Fibroblast of villous mesenchyme (primary cell): ENCODE data around the gene ANXA9. TPM values are rescaled to one million over a fixed set of nuclear protein-coding genes. Genes with fewer than 3 reads are reported as not detected.

Experiments
- DNase-seq: peaks from one replicate; pipeline ENCODE4 v3.0.0-alpha.2; 2010; ENCODE audit warnings: low read depth
- H3K4me3 ChIP-seq: 2 replicates; pipeline ENCODE4 v1.5.1; 2011; ENCODE audit warnings: low read depth, mild to moderate bottlenecking, low read length
- CTCF ChIP-seq: IDR thresholded peaks from 2 replicates; pipeline ENCODE4 v1.5.1; 2012; ENCODE audit warnings: low read depth, mild to moderate bottlenecking, low read length; ENCODE audit not compliant: insufficient read depth
- total RNA-seq: library from RNA; depleted of rRNA; stranded (reverse); fragments of >200 nt; gene quantifications from 2 replicates; pipeline ENCODE4 v1.2.3, GENCODE V29; 2012

The ANXA9 gene
- total RNA-seq, 1 donor, result 0.86 TPM

DNA sequence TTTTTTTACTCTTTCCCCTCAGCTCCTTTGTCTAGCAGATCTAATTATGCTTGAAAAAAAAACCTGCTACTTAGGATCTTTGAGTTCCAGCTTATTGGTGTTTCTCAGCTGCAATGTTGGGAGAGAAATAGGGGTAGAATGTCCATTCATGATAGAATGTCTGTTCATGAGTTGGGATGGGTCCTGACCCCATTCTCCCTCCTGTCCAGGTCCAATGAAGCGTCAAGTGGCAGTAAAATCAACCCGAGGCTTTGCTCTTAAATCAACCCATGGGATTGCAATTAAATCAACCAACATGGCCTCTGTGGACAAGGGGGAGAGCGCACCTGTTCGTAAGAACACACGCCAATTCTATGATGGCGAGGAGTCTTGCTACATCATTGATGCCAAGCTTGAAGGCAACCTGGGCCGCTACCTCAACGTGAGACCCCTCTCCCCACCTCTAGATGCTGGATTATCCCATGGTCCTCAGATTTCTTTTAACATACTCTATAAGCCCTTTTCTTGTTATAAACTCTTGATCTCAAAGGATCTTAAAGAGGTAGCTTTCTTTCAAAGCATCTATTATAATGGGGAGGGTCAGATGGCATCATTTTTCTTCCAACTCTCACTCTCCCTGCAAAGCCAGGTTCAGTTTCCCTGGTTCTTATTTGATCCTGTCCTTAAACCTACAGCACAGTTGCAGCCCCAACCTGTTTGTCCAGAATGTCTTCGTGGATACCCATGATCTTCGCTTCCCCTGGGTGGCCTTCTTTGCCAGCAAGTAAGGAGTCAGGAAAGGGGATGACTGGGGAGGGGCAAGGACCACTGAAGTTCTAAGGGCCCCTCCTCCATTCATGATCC lies 18.6 kb upstream of the ANXA9 start:
- H3K4me3 ChIP-seq, result no peak overlapping the region
- no peak for DNase-seq
- no peak for TF ChIP-seq CTCF

- TF ChIP-seq CTCF, result no peak
- no peak overlapping the region for H3K4me3 ChIP-seq
- DNase-seq, result no peak
Observed at GRCh38 chr1:150964164-150964489, 18.0 kb upstream of the ANXA9 start.

- DNase-seq, result no peak
- TF ChIP-seq CTCF, result no peak
- H3K4me3 ChIP-seq, result no peak overlapping the region
Observed at GRCh38 chr1:150965605-150966004, 16.5 kb upstream of the ANXA9 start.

DNA sequence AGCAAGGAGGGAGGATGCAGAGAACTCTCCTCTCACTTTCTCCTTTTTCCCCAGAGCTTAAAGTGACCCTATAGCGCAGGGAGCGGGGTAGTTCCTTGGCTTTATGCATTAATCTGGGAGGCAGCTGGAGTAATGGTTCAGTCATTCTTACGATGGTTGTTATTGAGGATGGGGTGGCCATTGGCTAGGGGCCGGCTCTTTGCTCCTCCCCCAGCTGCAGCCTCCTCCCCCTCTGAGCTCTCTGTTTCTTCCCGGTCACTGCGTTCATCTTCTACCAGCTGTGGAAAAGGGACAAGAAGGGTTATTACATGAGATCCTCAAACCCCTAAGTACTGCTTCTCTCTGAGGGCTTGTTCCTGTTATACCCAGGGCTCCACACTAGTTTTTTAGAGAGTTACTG lies 16.1 kb upstream of the ANXA9 start:
- no peak overlapping the region for H3K4me3 ChIP-seq
- TF ChIP-seq CTCF, result no peak
- no peak for DNase-seq

DNA sequence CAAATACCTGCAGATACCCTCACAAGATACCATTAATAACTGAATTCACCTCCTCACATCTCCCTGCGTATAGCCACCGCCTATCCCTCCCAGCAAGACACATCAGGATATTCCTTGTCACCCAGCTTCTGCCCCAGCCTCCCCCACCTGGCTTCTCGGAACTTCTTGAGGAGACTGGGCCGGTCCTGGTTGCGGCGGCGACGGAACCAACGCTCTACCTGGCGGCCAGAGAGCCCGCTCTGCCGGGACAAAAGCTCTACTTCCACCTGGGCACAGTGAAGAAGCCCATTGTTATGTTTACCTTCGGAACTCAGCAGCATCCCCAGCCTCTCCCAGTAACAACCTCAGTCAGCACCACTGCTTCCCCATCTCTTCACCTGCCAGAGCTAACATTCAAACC lies 14.2 kb upstream of the ANXA9 start:
- no peak for TF ChIP-seq CTCF
- DNase-seq, result no peak
- no peak overlapping the region for H3K4me3 ChIP-seq

DNA sequence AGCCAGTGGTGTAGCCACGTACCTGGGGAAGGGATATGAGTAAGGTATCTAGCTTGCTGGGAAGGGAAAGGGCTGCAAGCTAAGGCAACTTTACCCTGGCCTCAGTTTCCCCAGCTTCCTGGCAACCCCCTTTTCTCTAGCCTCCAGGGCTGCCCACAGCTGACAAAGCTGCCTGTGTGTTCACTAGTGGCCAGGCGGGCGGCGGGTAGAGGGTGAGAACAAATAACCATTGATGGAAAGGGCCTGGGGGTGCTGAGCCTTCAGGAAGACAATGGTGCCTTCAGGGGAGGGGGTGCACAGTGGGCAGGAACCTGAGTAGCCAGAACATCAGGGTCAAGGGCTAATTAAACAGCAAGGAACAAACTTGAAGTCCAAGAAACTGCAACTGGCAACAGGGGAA lies 13.6 kb upstream of the ANXA9 start:
- no peak for TF ChIP-seq CTCF

GRCh38 chr1:150969626-150970025 lies 12.5 kb upstream of the ANXA9 start:
- H3K4me3 ChIP-seq, result no peak overlapping the region
- no peak for TF ChIP-seq CTCF
- no peak for DNase-seq

More for the DNA sequence above, 13.6 kb upstream of the ANXA9 start:
- no peak for DNase-seq
- no peak overlapping the region for H3K4me3 ChIP-seq
